Small intestine (tissue), 7 donors: Measurements from ENCODE around the gene LMCD1. TPM values are rescaled to one million over a fixed set of nuclear protein-coding genes. Genes with fewer than 3 reads are reported as not detected.

ENCODE experiments used
- DNase-seq, 2 donors: peaks; one replicate each; pipeline versions ENCODE4 v3.0.0 to v3.0.0-alpha.2; 2013
- FAIRE-seq: peaks from 2 replicates; lab custom pipeline; 2012; peaks lifted over from hg19 to GRCh38; lab: Jason Lieb, UNC
- H3K27ac ChIP-seq, 3 donors: one replicate each; pipeline ENCODE4 v1.5.1; 2013; ENCODE audit warnings: low read length in 2 of 3, mild to moderate bottlenecking in 2 of 3, control low read depth in 1 of 3, inconsistent platforms in 1 of 3, low read depth in 1 of 3, moderate library complexity in 1 of 3
- H3K27me3 ChIP-seq, 3 donors: one replicate each; pipeline ENCODE4 v1.6.1; 2013; ENCODE audit warnings: low read length in 3 of 3, inconsistent platforms in 1 of 3; ENCODE audit not compliant: control insufficient read depth in 3 of 3, insufficient read depth in 3 of 3
- H3K36me3 ChIP-seq, 3 donors: one replicate each; pipeline ENCODE4 v1.6.1; 2013; ENCODE audit warnings: low read length in 3 of 3, inconsistent platforms in 1 of 3, low read depth in 1 of 3, mild to moderate bottlenecking in 1 of 3, moderate library complexity in 1 of 3; ENCODE audit not compliant: control insufficient read depth in 3 of 3, insufficient read depth in 2 of 3
- H3K4me1 ChIP-seq, 3 donors: one replicate each; pipeline ENCODE4 v1.6.1; 2013; ENCODE audit warnings: low read length in 2 of 3, inconsistent platforms in 1 of 3, low read depth in 1 of 3, mild to moderate bottlenecking in 1 of 3, moderate library complexity in 1 of 3; ENCODE audit not compliant: control insufficient read depth in 3 of 3, insufficient read depth in 2 of 3
- H3K4me3 ChIP-seq, 3 donors: one replicate each; pipeline ENCODE4 v1.5.1; 2013; ENCODE audit warnings: low read length in 3 of 3, control low read depth in 1 of 3, inconsistent platforms in 1 of 3, low read depth in 1 of 3, mild to moderate bottlenecking in 1 of 3, moderate library complexity in 1 of 3
- H3K9me3 ChIP-seq, 2 donors: one replicate each; pipeline ENCODE4 v1.6.1; 2013; ENCODE audit warnings: low read depth in 1 of 2, low read length in 1 of 2; ENCODE audit not compliant: control insufficient read depth in 2 of 2, insufficient read depth in 1 of 2
- WGBS, 3 donors: extraction: QIAGEN DNeasy Blood & Tissue Kit; methylation state at CpG; one replicate each; pipeline ENCODE4 v1.1.7; 2013; 5-methylcytosine and 5-hydroxymethylcytosine counted together
- polyA plus RNA-seq, 4 donors: library from polyadenylated mRNA; stranded (reverse) in 3 of 4; unstranded in 1 of 4; fragments of 200-250 nt in 3 of 4; fragments of 120-200 nt in 1 of 4; gene quantifications; one replicate each; pipeline versions ENCODE4 v1.2.1 to v1.2.3, GENCODE V29; 2013
- donor health status: healthy with polysubstance abuse.
- donor health status: control.
- donor health status: control.
- donor health status: Bipolar disorder and iron deficiency.
- donor health status: healthy.

LMCD1 gene
- polyA plus RNA-seq, 4 donors: 2.5 to 29.4 (median 14.7) TPM

DNA sequence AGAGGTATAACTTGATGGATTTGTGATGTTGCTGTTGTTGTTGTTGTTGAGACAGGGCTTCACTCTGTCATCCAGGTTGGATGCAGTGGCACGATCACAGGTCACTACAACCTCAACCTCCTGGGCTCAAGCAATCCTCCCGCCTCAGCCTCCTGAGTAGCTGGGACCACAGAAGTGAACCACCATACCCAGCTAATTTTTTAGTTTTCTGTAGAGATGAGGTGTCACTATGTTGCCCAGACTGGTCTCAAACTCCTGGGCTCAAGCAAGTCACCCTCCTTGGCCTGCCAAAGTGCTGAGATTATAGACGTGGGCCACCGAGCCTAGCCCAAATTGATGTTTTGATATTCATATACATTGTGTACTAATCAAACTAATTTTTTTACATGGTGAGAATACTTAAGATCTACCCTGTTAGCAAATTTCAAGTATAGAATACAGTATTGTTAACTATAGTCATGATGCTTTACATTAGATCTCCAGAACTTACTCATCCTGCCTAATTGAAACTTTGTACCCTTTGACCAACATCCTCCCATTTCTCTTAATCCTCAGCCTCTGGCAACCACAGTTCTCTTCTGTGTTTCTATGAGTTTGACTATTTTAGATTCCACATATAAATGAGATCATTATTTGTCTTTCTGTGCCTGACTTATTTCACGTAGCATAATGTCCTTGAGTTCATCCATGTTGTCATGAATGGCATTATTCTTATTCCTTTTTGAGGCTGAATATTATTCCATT, 23.2 kb downstream of the LMCD1 start:
- Histone ChIP-seq H3K36me3 (peaks cover 0 to 6% (median 0%) of the 10 kb centered on the region in 3 donors), H3K4me3 (no peak overlapping the region), H3K27ac (no peak overlapping the region), H3K27me3 (no peaks in the 10 kb centered on the region), H3K4me1 (peaks cover 7 to 18% (median 7%) of the 10 kb centered on the region in 3 donors), H3K9me3 (no peaks in the 10 kb centered on the region)
- 92% methylated on average over 5 of the region's 5 CpGs for WGBS, 3 donors
- FAIRE-seq: no peak
- no peak for DNase-seq

GRCh38 chr3:8525893-8526292, 24.3 kb downstream of the LMCD1 start:
- FAIRE-seq (no peak), DNase-seq (no peak)
- peaks cover 10 to 27% (median 15%) of the 10 kb centered on the region in 3 donors for H3K4me1 ChIP-seq
- H3K27ac ChIP-seq: no peak overlapping the region
- no peak overlapping the region for H3K4me3 ChIP-seq
- H3K36me3 ChIP-seq: peaks cover 0 to 6% (median 0%) of the 10 kb centered on the region in 3 donors
- no peaks in the 10 kb centered on the region for H3K9me3 ChIP-seq
- H3K27me3 ChIP-seq: no peaks in the 10 kb centered on the region
- WGBS, 3 donors: 83 to 89% (median 84%) methylated on average over 3 of the region's 3 CpGs

- H3K4me1 ChIP-seq: peaks cover 10 to 33% (median 19%) of the 10 kb centered on the region in 3 donors
- FAIRE-seq (no peak), DNase-seq (peak; percentile 57 to 63)
- no peaks in the 10 kb centered on the region for H3K9me3 ChIP-seq
- WGBS, 3 donors: 23 to 41% (median 36%) methylated on average over 9 of the region's 9 CpGs
- H3K4me3 ChIP-seq: no peak overlapping the region
- H3K27ac ChIP-seq: peak overlapping the region in 2 of 3 donors; percentile 11 to 26
- H3K36me3 ChIP-seq: peaks cover 0 to 1% (median 0%) of the 10 kb centered on the region in 3 donors
- H3K27me3 ChIP-seq: no peaks in the 10 kb centered on the region
These were observed 27.6 kb downstream of the LMCD1 start for GRCh38 chr3:8529181-8529637.

DNA sequence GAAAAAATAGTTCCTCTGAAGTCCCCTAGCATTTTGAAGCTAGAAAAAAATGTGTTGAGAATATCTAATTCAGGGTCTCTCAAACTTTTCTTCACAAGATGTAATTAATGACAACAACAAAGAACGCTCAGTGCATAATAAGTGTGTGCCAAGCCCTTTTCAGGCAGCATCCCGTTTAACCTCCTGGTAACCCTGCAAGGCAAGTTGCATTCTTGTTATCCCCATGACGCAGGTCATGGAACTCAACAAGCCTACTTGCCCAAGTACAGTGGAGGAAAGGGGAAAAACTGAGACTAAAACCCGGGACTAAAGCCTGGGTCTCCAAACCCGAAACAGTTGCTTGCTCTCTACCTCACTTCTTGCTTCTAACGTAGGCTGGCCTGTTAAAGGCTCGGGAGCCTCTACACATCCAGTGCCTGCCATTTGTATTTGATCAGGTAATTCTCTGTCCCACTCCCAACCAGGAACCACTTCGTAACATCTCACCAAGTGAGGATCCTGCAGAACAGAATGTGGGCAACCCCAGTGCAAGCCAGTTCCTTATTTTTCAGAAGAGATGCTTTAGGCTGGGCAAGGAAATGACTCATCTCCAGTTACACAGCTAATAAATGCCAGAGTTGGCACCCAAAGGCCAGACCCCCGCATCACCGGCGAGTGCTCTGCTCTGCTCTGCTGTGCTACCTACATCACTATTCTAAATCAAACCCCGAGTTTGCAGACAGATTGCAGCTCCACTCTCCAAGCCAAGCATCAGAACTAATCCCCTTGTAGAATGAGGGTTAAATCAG, 28.3 kb downstream of the LMCD1 start:
- H3K27ac ChIP-seq: peak overlapping the region in 1 of 3 donors; percentile 22
- DNase-seq (peak; percentile 9 to 15), FAIRE-seq (no peak)
- H3K4me1 ChIP-seq: peaks cover 10 to 33% (median 19%) of the 10 kb centered on the region in 3 donors
- H3K9me3 ChIP-seq: no peaks in the 10 kb centered on the region
- no peaks in the 10 kb centered on the region for H3K36me3 ChIP-seq
- H3K27me3 ChIP-seq: no peaks in the 10 kb centered on the region
- H3K4me3 ChIP-seq: no peak overlapping the region
- 68 to 73% (median 73%) methylated on average over 12 of the region's 12 CpGs for WGBS, 3 donors

DNA sequence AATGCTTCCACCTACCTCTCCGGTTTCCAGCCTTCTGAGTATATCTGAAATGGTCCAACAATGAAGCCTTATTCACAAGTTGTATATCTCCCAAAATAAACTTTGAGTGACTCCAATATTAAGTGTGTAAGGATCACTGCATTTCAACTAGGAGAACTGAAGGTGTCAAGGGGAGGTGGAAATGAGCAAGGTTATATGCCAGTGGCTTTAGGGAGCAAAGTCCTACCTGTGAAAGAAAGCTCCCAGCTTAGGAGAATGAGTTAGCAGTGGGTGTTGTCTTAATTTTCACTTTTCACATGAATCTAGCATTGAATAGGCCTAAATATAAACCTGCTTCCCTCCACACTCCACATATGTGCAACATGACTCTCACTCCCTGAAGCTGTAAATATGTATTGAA, 29.0 kb downstream of the LMCD1 start:
- FAIRE-seq (no peak), DNase-seq (peak; percentile 38 to 47)
- Histone ChIP-seq H3K9me3 (no peaks in the 10 kb centered on the region), H3K27ac (no peak overlapping the region), H3K4me3 (no peak overlapping the region), H3K4me1 (peaks cover 10 to 33% (median 19%) of the 10 kb centered on the region in 3 donors), H3K27me3 (no peaks in the 10 kb centered on the region), H3K36me3 (no peaks in the 10 kb centered on the region)
- 13 to 57% (median 29%) methylated on average over 1 of the region's 1 CpG for WGBS, 3 donors

DNA sequence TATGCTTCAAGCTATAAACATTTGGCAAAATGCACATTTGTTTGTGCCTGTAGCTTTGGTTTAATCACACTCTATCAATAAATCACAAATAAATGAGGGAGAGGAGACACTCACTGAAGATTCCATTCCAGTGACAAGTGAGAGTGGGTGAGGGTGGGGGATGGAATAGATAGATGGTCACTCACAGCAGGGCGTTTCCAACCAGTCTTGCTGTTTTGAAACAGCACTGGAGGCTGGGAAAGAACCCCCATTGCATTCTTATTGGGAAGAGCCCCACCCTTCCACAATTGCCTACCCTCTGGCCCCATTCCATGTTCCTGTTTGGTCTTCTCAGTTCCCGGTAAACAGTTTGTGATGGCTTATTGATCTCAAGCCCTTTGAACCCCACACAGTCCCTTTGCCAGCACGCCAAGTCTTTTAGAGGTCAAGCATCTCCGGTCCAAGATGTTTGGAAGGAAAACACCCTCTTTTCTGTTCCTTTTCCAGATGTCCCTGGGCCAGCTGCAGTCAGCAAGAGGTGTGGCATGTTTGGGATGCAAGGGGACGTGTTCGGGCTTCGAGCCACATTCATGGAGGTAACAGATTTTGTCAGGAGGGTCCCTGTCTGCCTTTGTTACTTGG, 30.7 kb downstream of the LMCD1 start:
- FAIRE-seq (no peak), DNase-seq (peak in 1 of 2 donors; percentile 8)
- no peak overlapping the region for H3K4me3 ChIP-seq
- H3K9me3 ChIP-seq: peaks cover 0 to 5% of the 10 kb centered on the region in 2 donors
- no peaks in the 10 kb centered on the region for H3K27me3 ChIP-seq
- H3K4me1 ChIP-seq: peaks cover 10 to 33% (median 19%) of the 10 kb centered on the region in 3 donors
- no peaks in the 10 kb centered on the region for H3K36me3 ChIP-seq
- 24 to 41% (median 36%) methylated on average over 7 of the region's 7 CpGs for WGBS, 3 donors
- H3K27ac ChIP-seq: peak overlapping the region in 1 of 3 donors; percentile 40

- no peak overlapping the region for H3K4me3 ChIP-seq
- peaks cover 0 to 12% (median 0%) of the 10 kb centered on the region in 3 donors for H3K36me3 ChIP-seq
- H3K27me3 ChIP-seq: no peaks in the 10 kb centered on the region
- H3K9me3 ChIP-seq: peaks cover 0 to 6% of the 10 kb centered on the region in 2 donors
- peaks cover 0 to 6% (median under 1%) of the 10 kb centered on the region in 3 donors for H3K4me1 ChIP-seq
- no peak for DNase-seq
- FAIRE-seq: no peak
- H3K27ac ChIP-seq: no peak overlapping the region
- WGBS, 3 donors: 75 to 91% (median 88%) methylated on average over 8 of the region's 8 CpGs
These were observed 34.8 kb downstream of the LMCD1 start for GRCh38 chr3:8536096-8537056.
